ENCODE measurements around the gene MMP1.

GRCh38 chr11:102783720-102784119 lies 14.2 kb downstream of the MMP1 start:
- TF ChIP-seq CTCF (IDR thresholded peaks at IDR 0.05): no peak
- TF ChIP-seq POLR2A (IDR thresholded peaks at IDR 0.05): no peak

Measured in esophagus squamous epithelium (tissue), 4 donors.